SHP77 treated with DMSO at 0.1 percent for 48 hours (cell line): Measurements from ENCODE around the gene SH3BP1.

ENCODE experiments used
- DNase-seq: peaks from one replicate; lab custom pipeline; 2025; lab: John Stamatoyannopoulos, UW

Gene SH3BP1

DNA sequence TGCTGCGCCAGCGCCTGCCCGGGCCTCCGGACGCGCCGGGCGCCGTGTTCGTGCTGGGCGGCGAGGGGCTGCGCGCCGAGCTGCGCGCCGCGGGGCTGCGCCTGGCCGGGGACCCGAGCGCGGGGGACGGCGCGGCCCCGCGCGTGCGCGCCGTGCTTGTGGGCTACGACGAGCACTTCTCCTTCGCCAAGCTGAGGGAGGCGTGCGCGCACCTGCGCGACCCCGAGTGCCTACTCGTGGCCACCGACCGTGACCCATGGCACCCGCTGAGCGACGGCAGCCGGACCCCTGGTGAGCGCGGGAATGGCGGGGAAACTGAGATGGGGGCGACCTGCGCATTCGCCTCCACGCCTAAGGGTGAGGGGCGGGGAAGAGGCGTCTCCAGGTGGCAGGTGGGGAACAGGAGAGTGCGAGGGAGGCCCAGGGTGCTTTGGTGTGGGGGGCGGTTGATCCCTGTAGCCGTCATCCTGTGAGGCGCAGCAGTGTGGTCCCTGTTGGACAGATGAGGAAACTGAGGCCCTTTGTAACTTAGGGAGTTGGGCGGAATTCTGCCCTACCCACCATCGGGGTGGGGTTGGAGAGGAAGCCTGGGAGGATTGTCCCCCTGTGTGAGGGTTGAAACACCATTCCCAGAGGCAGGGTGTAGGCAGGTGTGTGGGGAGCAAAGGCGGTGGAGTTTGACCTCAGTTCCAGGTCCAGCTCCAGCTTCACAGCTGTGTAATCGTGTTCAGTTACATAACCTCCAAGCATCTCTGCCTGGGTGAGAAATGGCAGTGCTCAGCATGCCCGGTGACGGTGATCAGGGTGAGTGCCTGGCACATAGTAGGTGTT lies 19.8 kb downstream of the SH3BP1 start:
- DNase-seq, result no peak

DNA sequence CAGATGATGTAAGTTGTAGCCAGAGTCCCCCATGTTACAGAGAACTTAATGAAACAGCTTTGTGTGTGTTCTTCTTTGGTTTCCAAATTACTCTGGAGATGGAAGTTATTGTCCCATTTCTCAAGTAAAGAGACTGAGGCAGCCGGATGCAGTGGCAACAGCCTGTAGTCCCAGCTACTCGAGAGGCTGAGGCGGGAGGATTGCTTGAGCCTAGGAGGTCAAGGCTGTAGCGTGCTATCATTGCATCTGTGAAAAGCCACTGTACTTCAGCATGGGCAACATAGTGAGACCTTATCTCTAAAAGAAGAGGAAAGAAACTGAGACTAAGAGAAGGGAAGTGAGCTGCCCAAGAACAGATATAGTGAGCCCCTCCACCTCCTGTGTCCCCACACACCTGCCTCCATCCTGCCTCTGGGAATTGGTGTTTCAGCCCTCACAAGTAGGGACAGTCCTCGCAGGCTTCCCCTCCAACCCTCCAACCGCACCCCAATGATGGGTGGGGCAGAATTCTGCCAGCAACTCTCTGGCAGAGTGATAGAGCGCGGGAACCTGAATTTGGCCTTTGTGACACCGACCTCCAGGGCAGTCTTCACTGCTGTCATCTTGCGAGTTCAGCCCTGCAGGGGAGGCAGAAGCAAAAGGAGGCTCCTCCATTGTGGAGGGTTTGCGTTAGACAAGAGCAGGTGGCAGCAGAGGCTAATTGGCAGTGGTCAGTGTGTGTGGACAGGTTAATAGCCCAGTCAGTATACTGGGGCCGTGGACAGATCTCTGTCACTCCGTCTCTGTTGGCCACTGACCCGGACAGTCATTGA lies 20.6 kb downstream of the SH3BP1 start:
- no peak for DNase-seq

DNA sequence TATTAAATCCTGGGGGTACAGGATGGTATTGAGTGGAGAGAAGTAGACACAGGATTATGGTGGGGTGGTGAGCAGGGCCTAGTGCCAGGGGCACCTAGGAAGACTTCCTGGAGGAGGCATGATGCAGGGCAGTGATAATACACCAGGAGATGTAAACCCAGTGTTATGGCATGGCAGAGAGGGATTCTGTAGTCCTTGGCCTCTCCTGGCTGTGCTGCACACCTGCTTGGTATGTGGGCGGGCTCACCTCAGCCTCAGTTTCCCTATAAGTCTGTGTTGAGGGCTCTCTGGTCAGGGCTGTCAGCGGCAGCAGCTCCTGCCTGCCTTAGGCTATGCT lies 21.2 kb downstream of the SH3BP1 start:
- DNase-seq, result no peak

GRCh38 chr22:37661160-37661924 lies 21.9 kb downstream of the SH3BP1 start:
- DNase-seq, result peak; percentile 65

- no peak for DNase-seq
These were observed 22.6 kb downstream of the SH3BP1 start for GRCh38 chr22:37662039-37662438.

DNA sequence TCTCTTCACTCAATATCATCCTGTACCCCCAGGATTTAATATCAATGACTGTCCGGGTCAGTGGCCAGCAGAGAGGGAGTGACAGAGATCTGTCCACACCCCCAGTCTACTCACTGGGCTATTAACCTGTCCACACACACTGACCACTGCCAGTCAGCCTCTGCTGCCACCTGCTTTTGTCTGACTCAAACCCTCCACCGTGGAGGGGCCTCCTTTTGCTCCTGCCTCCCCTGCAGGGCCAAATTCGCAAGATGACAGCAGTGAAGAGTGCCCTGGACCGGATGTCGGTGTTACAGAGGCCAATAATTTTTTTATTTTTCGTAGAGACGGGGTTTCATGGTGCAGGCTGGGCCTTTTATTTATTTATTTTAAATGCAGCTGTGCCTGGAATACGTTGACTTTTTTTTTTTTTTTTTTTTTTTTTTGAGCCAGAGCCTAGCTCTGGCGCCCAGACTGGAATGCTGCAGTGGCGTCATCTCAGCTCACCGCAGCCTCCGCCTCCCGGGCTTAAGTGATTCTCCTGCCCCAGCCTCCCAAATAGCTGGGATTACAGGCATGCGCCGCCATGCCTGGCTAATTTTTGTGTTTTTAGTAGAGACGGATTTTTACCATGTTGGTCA lies 24.2 kb downstream of the SH3BP1 start:
- DNase-seq, result no peak

- DNase-seq, result no peak
These were observed 25.0 kb downstream of the SH3BP1 start for GRCh38 chr22:37664249-37665101.

GRCh38 chr22:37665487-37665886 lies 26.0 kb downstream of the SH3BP1 start:
- DNase-seq, result no peak

DNA sequence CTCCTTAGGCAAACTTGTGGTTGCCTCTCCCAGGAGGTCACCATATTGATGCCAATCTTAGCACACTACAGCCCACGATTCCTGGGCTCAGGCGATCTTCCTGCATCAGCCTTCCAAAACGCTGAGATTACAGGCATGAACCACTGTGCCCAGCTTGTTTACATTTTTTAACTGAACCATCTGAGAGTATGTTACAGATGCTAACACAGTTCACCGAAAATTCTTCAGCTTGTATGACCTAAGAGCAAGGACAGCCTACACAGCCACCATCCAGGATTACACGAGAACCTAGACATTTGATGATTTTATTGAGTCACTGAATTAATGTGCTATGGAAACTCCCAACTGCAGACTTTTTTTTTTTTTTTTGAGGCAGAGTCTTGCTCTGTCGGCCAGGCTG lies 30.1 kb downstream of the SH3BP1 start:
- no peak for DNase-seq

GRCh38 chr22:37672206-37672919 lies 32.9 kb downstream of the SH3BP1 start:
- DNase-seq, result no peak

DNA sequence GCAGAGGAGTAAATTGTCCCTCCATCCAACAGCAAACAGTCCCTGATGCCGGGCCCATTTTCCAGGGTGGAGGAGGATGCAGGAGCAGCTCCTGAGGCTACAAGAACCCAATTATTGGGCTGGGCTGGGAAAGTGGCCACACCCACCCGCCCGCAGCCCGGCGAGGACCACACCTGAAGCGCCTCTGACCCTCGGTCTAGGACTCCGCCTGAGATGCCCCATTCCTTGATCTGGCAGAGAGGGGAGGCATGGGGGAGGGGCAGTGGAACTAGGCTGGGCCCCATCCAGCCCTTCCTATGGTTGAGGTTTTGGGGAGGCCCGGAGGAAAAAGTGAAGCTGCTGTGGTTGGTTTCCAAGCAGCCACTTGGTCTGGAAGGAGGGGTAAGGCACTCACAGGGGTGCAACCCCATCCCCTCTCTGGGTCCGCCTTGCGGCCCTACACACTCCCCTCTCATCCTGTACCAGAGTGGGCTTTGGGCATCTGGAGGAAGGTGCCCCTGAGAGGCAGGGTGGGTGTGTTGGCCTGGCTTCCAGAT lies 33.5 kb downstream of the SH3BP1 start:
- no peak for DNase-seq

GRCh38 chr22:37674248-37674647 lies 34.8 kb downstream of the SH3BP1 start:
- DNase-seq, result no peak

- peak; percentile 81 for DNase-seq
These were observed 35.8 kb downstream of the SH3BP1 start, which contains the start of gene LGALS1 for GRCh38 chr22:37674951-37675929. Gene LGALS1, plus strand, starts transcription at chr22:37675636. Its CDS starts 67 bp downstream, at chr22:37675703.

GRCh38 chr22:37675930-37676735 lies 36.7 kb downstream of the SH3BP1 start:
- DNase-seq, result no peak

- DNase-seq, result peak; percentile 63
These were observed 37.4 kb downstream of the SH3BP1 start for GRCh38 chr22:37676736-37677492.

DNA sequence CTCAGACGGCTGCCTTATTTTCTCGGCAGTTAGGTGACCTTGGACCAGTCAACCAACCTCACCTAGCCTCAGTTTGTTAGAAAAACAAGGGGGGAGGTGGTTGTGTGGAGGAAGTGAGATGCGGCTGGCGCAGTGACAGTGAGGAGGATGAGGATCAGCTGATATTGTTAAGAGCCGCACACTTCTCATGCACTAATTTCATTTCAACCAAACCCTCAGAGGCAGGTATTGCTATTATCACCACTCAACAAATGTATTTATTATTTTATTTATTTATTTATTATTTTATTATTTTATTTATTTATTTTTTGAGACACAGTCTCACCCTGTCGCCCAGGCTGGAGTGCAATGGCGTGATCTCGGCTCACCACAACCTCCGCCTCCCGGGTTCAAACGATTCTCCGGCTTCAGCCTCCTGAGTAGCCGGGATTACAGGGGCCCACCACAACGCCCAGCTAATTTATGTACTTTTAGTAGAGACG lies 38.1 kb downstream of the SH3BP1 start:
- DNase-seq, result no peak

GRCh38 chr22:37678372-37678771 lies 38.9 kb downstream of the SH3BP1 start:
- no peak for DNase-seq
